GM23338 (cell line): Measurements from ENCODE around the gene ARMC7. TPM values are rescaled to one million over a fixed set of nuclear protein-coding genes. Genes with fewer than 3 reads are reported as not detected.

Experiments
- ETS1 ChIP-seq: IDR thresholded peaks from 2 replicates; pipeline ENCODE4 v1.6.1; 2016; ENCODE audit warnings: antibody characterized with exemption
- JUNB ChIP-seq: IDR thresholded peaks from one replicate; pipeline ENCODE4 v1.6.1; 2016; ENCODE audit warnings: antibody characterized with exemption; ENCODE audit not compliant: unreplicated experiment
- NANOG ChIP-seq: IDR thresholded peaks from 2 replicates; pipeline ENCODE4 v1.6.1; 2016; ENCODE audit warnings: antibody characterized with exemption, borderline replicate concordance
- STAT1 ChIP-seq: IDR thresholded peaks from one replicate; pipeline ENCODE4 v1.6.1; 2016; ENCODE audit warnings: antibody characterized with exemption; ENCODE audit not compliant: unreplicated experiment
- polyA plus RNA-seq: library from polyadenylated mRNA; unstranded; fragments of >200 nt; fragmentation: Nextera tagmentation; extraction: Ambion mirVana; gene quantifications from 2 replicates; pipeline ENCODE4 v1.2.1, GENCODE V29; 2016
- total RNA-seq: library from RNA; depleted of rRNA; stranded (reverse); fragments of >200 nt; shearing (Covaris generic); gene quantifications from 2 replicates; pipeline ENCODE4 v1.2.3, GENCODE V29; 2014
- TF ChIP-seq, protein P1 (sequence below): fragments of 250-450 bp; sonication (Bioruptor Pico); IDR thresholded peaks from 2 replicates; pipeline ENCODE4 v1.5.0; 2020; ENCODE audit warnings: mild to moderate bottlenecking, moderate library complexity
- TF ChIP-seq, protein P2 (sequence below), 2 experiments: fragments of 200-600 bp in 1 of 2; sonication (generic) in 1 of 2; conservative IDR thresholded peaks; 2 replicates each; pipeline versions ENCODE4 v1.5.1 to v1.6.1; 2016 to 2017; ENCODE audit warnings: antibody characterized with exemption in 2 of 2, low read depth in 2 of 2, mild to moderate bottlenecking in 2 of 2, moderate library complexity in 1 of 2
- TF ChIP-seq, protein P3 (sequence below): IDR thresholded peaks from one replicate; pipeline ENCODE4 v1.6.1; 2018; ENCODE audit warnings: antibody characterized with exemption; ENCODE audit not compliant: unreplicated experiment

ARMC7 gene
- total and polyA plus RNA-seq, 2 experiments from 2014 or later = 5.6 to 8.4 TPM

- TF ChIP-seq, protein P1, sequence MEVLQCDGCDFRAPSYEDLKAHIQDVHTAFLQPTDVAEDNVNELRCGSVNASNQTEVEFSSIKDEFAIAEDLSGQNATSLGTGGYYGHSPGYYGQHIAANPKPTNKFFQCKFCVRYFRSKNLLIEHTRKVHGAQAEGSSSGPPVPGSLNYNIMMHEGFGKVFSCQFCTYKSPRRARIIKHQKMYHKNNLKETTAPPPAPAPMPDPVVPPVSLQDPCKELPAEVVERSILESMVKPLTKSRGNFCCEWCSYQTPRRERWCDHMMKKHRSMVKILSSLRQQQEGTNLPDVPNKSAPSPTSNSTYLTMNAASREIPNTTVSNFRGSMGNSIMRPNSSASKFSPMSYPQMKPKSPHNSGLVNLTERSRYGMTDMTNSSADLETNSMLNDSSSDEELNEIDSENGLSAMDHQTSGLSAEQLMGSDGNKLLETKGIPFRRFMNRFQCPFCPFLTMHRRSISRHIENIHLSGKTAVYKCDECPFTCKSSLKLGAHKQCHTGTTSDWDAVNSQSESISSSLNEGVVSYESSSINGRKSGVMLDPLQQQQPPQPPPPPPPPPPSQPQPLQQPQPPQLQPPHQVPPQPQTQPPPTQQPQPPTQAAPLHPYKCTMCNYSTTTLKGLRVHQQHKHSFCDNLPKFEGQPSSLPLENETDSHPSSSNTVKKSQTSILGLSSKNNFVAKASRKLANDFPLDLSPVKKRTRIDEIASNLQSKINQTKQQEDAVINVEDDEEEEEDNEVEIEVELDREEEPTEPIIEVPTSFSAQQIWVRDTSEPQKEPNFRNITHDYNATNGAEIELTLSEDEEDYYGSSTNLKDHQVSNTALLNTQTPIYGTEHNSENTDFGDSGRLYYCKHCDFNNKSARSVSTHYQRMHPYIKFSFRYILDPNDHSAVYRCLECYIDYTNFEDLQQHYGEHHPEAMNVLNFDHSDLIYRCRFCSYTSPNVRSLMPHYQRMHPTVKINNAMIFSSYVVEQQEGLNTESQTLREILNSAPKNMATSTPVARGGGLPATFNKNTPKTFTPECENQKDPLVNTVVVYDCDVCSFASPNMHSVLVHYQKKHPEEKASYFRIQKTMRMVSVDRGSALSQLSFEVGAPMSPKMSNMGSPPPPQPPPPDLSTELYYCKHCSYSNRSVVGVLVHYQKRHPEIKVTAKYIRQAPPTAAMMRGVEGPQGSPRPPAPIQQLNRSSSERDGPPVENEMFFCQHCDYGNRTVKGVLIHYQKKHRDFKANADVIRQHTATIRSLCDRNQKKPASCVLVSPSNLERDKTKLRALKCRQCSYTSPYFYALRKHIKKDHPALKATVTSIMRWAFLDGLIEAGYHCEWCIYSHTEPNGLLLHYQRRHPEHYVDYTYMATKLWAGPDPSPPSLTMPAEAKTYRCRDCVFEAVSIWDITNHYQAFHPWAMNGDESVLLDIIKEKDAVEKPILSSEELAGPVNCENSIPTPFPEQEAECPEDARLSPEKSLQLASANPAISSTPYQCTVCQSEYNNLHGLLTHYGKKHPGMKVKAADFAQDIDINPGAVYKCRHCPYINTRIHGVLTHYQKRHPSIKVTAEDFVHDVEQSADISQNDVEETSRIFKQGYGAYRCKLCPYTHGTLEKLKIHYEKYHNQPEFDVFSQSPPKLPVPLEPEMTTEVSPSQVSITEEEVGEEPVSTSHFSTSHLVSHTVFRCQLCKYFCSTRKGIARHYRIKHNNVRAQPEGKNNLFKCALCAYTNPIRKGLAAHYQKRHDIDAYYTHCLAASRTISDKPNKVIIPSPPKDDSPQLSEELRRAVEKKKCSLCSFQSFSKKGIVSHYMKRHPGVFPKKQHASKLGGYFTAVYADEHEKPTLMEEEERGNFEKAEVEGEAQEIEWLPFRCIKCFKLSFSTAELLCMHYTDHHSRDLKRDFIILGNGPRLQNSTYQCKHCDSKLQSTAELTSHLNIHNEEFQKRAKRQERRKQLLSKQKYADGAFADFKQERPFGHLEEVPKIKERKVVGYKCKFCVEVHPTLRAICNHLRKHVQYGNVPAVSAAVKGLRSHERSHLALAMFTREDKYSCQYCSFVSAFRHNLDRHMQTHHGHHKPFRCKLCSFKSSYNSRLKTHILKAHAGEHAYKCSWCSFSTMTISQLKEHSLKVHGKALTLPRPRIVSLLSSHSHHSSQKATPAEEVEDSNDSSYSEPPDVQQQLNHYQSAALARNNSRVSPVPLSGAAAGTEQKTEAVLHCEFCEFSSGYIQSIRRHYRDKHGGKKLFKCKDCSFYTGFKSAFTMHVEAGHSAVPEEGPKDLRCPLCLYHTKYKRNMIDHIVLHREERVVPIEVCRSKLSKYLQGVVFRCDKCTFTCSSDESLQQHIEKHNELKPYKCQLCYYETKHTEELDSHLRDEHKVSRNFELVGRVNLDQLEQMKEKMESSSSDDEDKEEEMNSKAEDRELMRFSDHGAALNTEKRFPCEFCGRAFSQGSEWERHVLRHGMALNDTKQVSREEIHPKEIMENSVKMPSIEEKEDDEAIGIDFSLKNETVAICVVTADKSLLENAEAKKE (CRISPR knock-in tag) = no peak
- TF ChIP-seq NANOG (no peak), STAT1 (no peak), JUNB (no peak), ETS1 (no peak)
- TF ChIP-seq, protein P2, sequence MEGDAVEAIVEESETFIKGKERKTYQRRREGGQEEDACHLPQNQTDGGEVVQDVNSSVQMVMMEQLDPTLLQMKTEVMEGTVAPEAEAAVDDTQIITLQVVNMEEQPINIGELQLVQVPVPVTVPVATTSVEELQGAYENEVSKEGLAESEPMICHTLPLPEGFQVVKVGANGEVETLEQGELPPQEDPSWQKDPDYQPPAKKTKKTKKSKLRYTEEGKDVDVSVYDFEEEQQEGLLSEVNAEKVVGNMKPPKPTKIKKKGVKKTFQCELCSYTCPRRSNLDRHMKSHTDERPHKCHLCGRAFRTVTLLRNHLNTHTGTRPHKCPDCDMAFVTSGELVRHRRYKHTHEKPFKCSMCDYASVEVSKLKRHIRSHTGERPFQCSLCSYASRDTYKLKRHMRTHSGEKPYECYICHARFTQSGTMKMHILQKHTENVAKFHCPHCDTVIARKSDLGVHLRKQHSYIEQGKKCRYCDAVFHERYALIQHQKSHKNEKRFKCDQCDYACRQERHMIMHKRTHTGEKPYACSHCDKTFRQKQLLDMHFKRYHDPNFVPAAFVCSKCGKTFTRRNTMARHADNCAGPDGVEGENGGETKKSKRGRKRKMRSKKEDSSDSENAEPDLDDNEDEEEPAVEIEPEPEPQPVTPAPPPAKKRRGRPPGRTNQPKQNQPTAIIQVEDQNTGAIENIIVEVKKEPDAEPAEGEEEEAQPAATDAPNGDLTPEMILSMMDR (conservative IDR thresholded peaks at IDR 0.05; ENCODE audit: low read depth in 2 of 2) = no peak
- TF ChIP-seq, protein P3, sequence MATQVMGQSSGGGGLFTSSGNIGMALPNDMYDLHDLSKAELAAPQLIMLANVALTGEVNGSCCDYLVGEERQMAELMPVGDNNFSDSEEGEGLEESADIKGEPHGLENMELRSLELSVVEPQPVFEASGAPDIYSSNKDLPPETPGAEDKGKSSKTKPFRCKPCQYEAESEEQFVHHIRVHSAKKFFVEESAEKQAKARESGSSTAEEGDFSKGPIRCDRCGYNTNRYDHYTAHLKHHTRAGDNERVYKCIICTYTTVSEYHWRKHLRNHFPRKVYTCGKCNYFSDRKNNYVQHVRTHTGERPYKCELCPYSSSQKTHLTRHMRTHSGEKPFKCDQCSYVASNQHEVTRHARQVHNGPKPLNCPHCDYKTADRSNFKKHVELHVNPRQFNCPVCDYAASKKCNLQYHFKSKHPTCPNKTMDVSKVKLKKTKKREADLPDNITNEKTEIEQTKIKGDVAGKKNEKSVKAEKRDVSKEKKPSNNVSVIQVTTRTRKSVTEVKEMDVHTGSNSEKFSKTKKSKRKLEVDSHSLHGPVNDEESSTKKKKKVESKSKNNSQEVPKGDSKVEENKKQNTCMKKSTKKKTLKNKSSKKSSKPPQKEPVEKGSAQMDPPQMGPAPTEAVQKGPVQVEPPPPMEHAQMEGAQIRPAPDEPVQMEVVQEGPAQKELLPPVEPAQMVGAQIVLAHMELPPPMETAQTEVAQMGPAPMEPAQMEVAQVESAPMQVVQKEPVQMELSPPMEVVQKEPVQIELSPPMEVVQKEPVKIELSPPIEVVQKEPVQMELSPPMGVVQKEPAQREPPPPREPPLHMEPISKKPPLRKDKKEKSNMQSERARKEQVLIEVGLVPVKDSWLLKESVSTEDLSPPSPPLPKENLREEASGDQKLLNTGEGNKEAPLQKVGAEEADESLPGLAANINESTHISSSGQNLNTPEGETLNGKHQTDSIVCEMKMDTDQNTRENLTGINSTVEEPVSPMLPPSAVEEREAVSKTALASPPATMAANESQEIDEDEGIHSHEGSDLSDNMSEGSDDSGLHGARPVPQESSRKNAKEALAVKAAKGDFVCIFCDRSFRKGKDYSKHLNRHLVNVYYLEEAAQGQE = no peak
Measured at GRCh38 chr17:75103601-75104554, 5.9 kb upstream of the ARMC7 start (continued).
